Subcutaneous adipose tissue (tissue), 4 donors: ENCODE results near the gene ZKSCAN1. TPM values are rescaled to one million over a fixed set of nuclear protein-coding genes. Genes with fewer than 3 reads are reported as not detected.

Experiments used
- total RNA-seq, 4 donors: library from RNA; depleted of rRNA; stranded (reverse); fragments of >200 nt; gene quantifications; one replicate each; pipeline ENCODE4 v1.1.0, GENCODE V29; 2016
- TF ChIP-seq, protein P1 (sequence below): fragments of 450-650 bp; IDR thresholded peaks from one replicate; pipeline ENCODE4 v1.5.1; 2016; ENCODE audit warnings: low read depth, mild to moderate bottlenecking, control low read depth, antibody characterized with exemption, moderate library complexity

Gene ZKSCAN1
- total RNA-seq, 4 donors from 2014 or later: 28.5 to 39.9 (median 33.8) TPM

DNA sequence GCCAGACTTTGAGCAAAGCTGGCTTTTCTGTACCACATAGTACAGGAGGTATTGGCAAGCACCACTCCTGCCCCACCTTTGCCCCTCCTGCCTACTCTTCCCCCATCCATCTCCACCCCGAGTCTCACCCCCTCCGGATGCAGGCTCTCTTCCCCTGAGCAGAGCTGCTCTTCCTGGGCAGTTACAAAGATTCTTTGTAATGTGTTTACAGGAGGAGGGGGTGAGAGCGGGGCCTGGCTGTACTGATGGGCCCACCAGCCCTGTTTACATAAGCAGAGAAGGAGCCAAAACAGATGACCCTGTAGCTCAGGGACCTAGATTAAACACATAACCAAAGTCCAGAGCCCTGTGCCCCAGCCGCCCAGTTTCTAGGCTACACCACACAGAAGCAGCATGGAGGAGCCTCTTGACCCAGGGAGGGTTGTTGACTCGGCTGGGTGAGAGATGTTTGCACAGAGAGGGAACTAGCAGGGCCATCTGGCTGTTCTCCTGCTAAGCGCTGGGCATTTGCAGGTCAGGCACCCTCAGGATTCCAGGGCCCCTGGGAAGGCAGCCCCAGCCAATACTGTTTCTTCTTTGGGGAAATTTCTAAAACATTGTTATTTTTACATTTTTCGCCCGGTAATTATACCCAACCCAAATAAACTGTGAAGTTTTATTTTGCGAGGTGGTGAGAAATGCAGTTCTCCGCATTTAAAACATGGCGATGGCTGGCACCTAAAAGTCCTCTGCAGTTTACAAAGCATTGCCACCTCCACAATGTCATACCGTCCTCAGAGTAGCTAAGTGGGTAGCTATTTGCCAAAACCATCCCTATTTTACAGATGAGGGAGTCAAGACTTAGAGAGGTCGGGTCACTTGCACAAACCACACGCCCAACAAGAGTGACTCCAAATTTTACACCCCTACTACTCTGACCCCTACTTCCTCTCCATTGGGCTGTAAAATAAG is 11.4 kb upstream of the ZKSCAN1 start:
- TF ChIP-seq, protein P1, sequence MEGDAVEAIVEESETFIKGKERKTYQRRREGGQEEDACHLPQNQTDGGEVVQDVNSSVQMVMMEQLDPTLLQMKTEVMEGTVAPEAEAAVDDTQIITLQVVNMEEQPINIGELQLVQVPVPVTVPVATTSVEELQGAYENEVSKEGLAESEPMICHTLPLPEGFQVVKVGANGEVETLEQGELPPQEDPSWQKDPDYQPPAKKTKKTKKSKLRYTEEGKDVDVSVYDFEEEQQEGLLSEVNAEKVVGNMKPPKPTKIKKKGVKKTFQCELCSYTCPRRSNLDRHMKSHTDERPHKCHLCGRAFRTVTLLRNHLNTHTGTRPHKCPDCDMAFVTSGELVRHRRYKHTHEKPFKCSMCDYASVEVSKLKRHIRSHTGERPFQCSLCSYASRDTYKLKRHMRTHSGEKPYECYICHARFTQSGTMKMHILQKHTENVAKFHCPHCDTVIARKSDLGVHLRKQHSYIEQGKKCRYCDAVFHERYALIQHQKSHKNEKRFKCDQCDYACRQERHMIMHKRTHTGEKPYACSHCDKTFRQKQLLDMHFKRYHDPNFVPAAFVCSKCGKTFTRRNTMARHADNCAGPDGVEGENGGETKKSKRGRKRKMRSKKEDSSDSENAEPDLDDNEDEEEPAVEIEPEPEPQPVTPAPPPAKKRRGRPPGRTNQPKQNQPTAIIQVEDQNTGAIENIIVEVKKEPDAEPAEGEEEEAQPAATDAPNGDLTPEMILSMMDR: no peak

DNA sequence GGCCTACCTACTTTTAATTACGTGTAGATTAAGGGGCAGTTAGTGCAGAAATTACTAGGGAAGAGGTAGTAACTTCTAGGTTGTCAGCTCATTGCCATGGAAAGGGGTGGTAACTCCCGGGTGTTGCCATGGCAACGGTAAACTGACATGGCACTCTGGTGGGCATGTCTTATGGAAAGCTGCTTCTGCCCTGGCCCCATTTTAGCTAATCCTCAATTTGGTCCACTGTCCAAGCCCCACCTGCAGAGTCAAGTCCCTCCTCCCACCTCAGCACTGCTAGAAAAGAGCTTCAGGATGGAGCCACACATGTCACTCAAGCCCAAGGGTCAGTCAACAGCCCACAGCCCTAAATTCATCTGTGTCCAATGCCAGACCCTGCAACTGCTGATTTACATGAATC is 7.5 kb upstream of the ZKSCAN1 start:
- TF ChIP-seq, protein P1: no peak

DNA sequence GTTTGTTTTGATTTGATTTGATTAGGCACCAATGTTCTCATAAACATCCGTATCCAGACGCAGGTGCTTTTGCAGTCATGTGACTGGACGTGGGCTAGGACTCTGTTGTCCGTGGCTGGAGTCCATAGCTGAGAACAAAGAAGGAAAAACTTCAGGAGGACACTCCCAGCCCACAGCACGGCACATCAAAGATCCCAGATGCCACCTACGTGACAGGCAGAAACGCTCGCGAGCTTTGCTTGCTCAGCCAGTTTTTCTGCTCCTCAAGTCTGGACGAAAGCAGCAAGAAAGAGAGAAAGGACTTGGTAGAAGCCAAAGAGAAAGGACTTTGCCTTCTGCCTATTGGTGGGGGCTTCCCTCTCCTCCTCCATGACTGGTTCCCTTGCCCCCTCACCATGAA is 6.9 kb upstream of the ZKSCAN1 start:
- TF ChIP-seq, protein P1: no peak

- TF ChIP-seq, protein P1: no peak
Observed at GRCh38 chr7:100010901-100011300, 4.5 kb upstream of the ZKSCAN1 start.

DNA sequence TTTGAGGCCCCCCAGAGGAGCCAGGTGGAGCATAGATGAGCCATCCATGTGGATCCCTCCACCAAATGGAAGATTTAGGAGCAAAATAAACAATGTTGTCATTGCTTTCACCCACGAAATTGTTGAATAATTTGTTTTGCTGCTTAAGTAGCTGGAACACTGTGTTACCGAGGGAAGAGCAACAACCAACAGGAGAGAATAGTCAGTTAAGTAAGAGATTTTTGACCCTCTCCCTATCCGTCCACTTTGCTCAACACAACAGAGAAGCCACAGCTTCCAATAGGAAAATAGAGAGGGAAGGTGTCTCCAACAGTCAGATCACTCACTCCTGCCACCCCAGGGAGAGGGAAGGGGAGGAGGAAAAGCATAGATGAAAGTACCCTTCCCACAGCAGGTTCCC is 3.9 kb upstream of the ZKSCAN1 start:
- TF ChIP-seq, protein P1: no peak

GRCh38 chr7:100013328-100013676 is 2.1 kb upstream of the ZKSCAN1 start:
- TF ChIP-seq, protein P1: no peak

DNA sequence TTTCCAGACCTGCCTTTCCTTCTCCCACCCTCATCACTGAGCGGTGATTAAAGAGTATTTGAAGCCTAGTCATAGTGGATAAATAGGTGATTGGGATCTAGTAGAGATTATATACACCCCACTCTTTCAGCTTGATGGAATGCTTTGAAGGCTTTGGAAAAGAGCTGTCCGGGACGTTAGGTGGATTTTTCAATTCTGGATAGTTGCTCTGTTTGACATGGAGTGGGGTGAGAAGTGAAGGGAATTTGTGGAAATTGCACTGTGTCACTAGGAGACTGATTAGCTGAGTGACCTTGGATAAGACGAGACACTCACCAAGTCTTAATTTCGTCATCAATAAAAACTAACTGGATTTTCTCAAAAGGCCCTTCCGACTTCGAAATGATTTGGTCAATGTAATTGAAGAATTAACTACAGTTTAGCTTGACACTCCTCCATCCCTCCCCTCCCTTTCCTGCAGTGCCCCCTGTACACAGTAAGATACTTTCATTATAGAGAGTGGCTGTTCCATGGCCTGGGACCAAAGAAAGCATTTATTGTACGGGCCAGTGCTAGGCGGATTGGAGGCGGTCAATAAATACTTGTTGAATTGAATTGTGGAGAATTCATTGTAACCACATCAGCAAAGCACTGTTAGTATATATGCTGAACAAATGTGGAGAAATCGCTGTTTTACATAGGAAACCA is 962 bp downstream of the ZKSCAN1 start:
- TF ChIP-seq, protein P1: no peak
